BJ (cell line): ENCODE data around the gene KIF1A. TPM values are rescaled to one million over a fixed set of nuclear protein-coding genes. Genes with fewer than 3 reads are reported as not detected.

ENCODE experiments used
- CTCF ChIA-PET: fragments of 350-600 bp; formaldehyde crosslinking; extraction: SDS; loops from one replicate; lab custom pipeline; 2021; ENCODE audit warnings: antibody characterized with exemption, inconsistent platforms; lab: Yijun Ruan, JAX
- POLR2A ChIA-PET: fragments of 300-600 bp; sonication (Branson Sonifier 250); formaldehyde crosslinking; extraction: SDS; loops from one replicate; lab custom pipeline; 2021; ENCODE audit warnings: antibody characterized with exemption; lab: Charles Lee
- DNase-seq: peaks from one replicate; pipeline ENCODE4 v3.0.0-alpha.2; 2011; ENCODE audit warnings: low read depth
- H3K27me3 ChIP-seq: 2 replicates; pipeline ENCODE4 v1.6.0; 2011; ENCODE audit warnings: low read length; ENCODE audit not compliant: control insufficient read depth, insufficient read depth
- H3K36me3 ChIP-seq: 2 replicates; pipeline ENCODE4 v1.5.1; 2011; ENCODE audit warnings: low read length; ENCODE audit not compliant: control insufficient read depth, insufficient read depth
- H3K4me3 ChIP-seq: 2 replicates; pipeline ENCODE4 v1.5.1; 2011; ENCODE audit warnings: low read depth, mild to moderate bottlenecking, control low read depth, low read length
- CTCF ChIP-seq: IDR thresholded peaks from 2 replicates; pipeline ENCODE4 v1.5.1; 2011; ENCODE audit warnings: low read depth, mild to moderate bottlenecking, control low read depth, inconsistent platforms, low read length, moderate library complexity; ENCODE audit not compliant: insufficient read depth
- polyA plus RNA-seq: library from polyadenylated mRNA; depleted of rRNA; stranded (reverse); fragments of >200 nt; gene quantifications from 2 replicates; pipeline ENCODE4 v1.2.3, GENCODE V29; 2011

Gene KIF1A
- polyA plus RNA-seq, 1 experiment = 0.01 TPM

DNA sequence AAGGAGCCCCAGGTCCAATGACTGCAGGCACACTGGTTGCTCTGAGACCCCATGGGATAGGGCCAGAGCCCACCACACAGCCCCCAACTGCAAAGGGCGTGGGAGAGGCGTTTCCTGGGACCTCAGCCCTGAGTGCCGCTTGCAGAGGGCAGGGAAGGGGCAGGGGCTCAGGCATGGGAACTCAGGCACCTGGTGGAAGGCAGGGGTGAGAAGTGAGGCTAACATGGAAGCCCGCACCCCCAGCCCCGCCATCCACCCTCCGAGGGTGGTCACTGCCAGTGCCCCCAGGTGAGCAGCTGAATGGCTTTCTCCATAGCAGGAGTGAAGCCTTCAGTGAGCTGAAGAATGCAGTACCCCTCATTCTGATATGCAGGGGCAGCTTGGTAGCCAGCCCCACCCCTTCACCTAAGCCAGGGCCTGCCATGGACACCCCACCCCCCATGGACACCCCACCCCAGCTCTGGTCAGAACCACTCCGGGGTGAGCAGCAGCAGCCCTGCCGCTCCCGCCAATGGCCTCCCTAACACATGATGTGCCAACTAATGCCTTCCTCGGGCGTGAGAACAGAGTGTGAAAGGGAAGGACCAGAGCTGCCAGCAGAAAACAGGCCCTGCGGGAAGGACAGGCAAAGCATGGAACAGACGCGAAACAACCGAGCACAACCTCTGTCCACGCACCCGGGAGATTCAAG, 6.6 kb downstream of the KIF1A start:
- ChIA-PET POLR2A (no interaction called here), CTCF (no interaction called here)
- no peaks in the 10 kb centered on the region for H3K36me3 ChIP-seq

GRCh38 chr2:240812721-240813120, 7.3 kb downstream of the KIF1A start:
- no peak for TF ChIP-seq CTCF
- DNase-seq = no peak
- POLR2A ChIA-PET = no interaction called here
- CTCF ChIA-PET = no interaction called here
- Histone ChIP-seq H3K4me3 (no peak overlapping the region), H3K27me3 (no peaks in the 10 kb centered on the region), H3K36me3 (no peaks in the 10 kb centered on the region)

More for the DNA sequence above, 6.6 kb downstream of the KIF1A start:
- DNase-seq = no peak
- H3K4me3 ChIP-seq = no peak overlapping the region
- TF ChIP-seq CTCF = no peak
- H3K27me3 ChIP-seq = peaks cover 5% of the 10 kb centered on the region

- H3K27me3 ChIP-seq = no peaks in the 10 kb centered on the region
- no peak for TF ChIP-seq CTCF
- POLR2A ChIA-PET = no interaction called here
- no peaks in the 10 kb centered on the region for H3K36me3 ChIP-seq
- CTCF ChIA-PET = no interaction called here
- no peak overlapping the region for H3K4me3 ChIP-seq
- DNase-seq = no peak
Observed at GRCh38 chr2:240812301-240812680, 7.7 kb downstream of the KIF1A start.

GRCh38 chr2:240811346-240812300, 8.4 kb downstream of the KIF1A start:
- Histone ChIP-seq H3K36me3 (no peaks in the 10 kb centered on the region), H3K27me3 (no peaks in the 10 kb centered on the region), H3K4me3 (no peak overlapping the region)
- no peak for TF ChIP-seq CTCF
- CTCF ChIA-PET = interaction anchor here (1.9 kb wide), 1 partner anchor 29 kb away, joined by 5 read pairs; no protein-coding TSS in a partner anchor
- DNase-seq = no peak
- POLR2A ChIA-PET = no interaction called here

DNA sequence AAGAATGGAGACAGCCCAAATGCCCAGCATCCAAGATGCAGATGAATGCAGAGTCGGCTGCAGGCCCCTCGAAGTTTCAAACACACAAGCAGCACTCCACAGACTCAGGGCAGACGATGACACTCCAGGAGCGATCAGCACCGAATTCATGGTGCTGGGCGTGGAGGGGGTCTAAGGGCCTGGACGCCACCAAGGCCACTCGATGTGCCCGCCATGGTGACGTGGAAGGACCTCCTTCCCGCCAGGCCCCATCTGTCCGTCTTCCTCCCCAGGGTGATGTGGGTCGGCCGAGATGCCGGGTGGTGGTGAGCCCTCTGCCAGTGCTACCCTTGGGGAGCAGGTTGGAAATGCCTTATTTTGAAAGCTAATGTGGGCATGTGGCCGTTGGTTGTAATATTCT, 9.4 kb downstream of the KIF1A start:
- Histone ChIP-seq H3K4me3 (no peak overlapping the region), H3K27me3 (0 out of 2 replicates have a peak, but pooled peaks cover 3% of the 10 kb centered on the region), H3K36me3 (no peaks in the 10 kb centered on the region)
- no peak for DNase-seq
- ChIA-PET POLR2A (no interaction called here), CTCF (interaction anchor here (1.9 kb wide), 1 partner anchor 30 kb away, joined by 5 read pairs; no protein-coding TSS in a partner anchor)
- no peak for TF ChIP-seq CTCF
